ENCODE measurements around the gene HSD17B2. TPM values are rescaled to one million over a fixed set of nuclear protein-coding genes. Genes with fewer than 3 reads are reported as not detected.

HSD17B2 gene
- polyA plus RNA-seq, 1 of the 3 experiments (the other 2 are of a cell fraction): not detected

- no peaks in the 10 kb centered on the region for H3K79me2 ChIP-seq (ENCODE audit: insufficient read depth)
- H3K27ac ChIP-seq (ENCODE audit: low read depth in 2 of 2, low read length in 1 of 2): no peak overlapping the region
- no peaks in the 10 kb centered on the region for H3F3A ChIP-seq (replicated peaks; ENCODE audit: insufficient read depth)
- TF ChIP-seq FOXM1 (IDR thresholded peaks at IDR 0.05; ENCODE audit: low read depth) (no peak), FOSL2 (IDR thresholded peaks at IDR 0.05; ENCODE audit: borderline replicate concordance, low read depth) (no peak), USF1 (IDR thresholded peaks at IDR 0.05; ENCODE audit: borderline replicate concordance, low read depth) (no peak), EP300 (IDR thresholded peaks at IDR 0.05; ENCODE audit: borderline replicate concordance in 1 of 2, low read depth in 1 of 2, low read length in 1 of 2) (no peak), MEF2A (IDR thresholded peaks at IDR 0.05; ENCODE audit: borderline replicate concordance, low read depth) (no peak), YY1 (IDR thresholded peaks at IDR 0.05; ENCODE audit: low read depth) (no peak), CHD2 (IDR thresholded peaks at IDR 0.05; ENCODE audit: low read length, partially characterized antibody) (no peak), TCF12 (IDR thresholded peaks at IDR 0.05) (no peak), SIN3A (IDR thresholded peaks at IDR 0.05; ENCODE audit: borderline replicate concordance, low read depth, low read length) (no peak), EZH2phosphoT487 (IDR thresholded peaks at IDR 0.05; ENCODE audit: borderline replicate concordance, low read depth) (no peak), POLR2AphosphoS5 (IDR thresholded peaks at IDR 0.05; ENCODE audit: low read depth, low read length) (no peak), IRF3 (IDR thresholded peaks at IDR 0.05; ENCODE audit: low read depth, low read length) (no peak), RAD21 (IDR thresholded peaks at IDR 0.05; ENCODE audit: low read length) (no peak), JUND (IDR thresholded peaks at IDR 0.05) (no peak), TAF1 (IDR thresholded peaks at IDR 0.05; ENCODE audit: borderline replicate concordance, low read depth, low read length) (no peak), NFIC (IDR thresholded peaks at IDR 0.05; ENCODE audit: borderline replicate concordance) (no peak), TEAD4 (IDR thresholded peaks at IDR 0.05; ENCODE audit: borderline replicate concordance, insufficient read depth) (no peak), ELF1 (IDR thresholded peaks at IDR 0.05) (no peak), MAX (IDR thresholded peaks at IDR 0.05; ENCODE audit: low read depth) (no peak), FOXJ3 (CRISPR knock-in tag; IDR thresholded peaks at IDR 0.05) (no peak)
- no peak overlapping the region for H3K4me2 ChIP-seq
- no peak for DNase-seq
- no peak overlapping the region for H3K9ac ChIP-seq
- no peak overlapping the region for H2AFZ ChIP-seq (ENCODE audit: low read depth)
- H3K9me2 ChIP-seq: no peaks in the 10 kb centered on the region
- ChIA-PET CTCF (no interaction called here), POLR2A (no interaction called here)
- H3K9me3 ChIP-seq: no peaks in the 10 kb centered on the region
- no peaks in the 10 kb centered on the region for H3K27me3 ChIP-seq (ENCODE audit: insufficient read depth)
- H3K36me3 ChIP-seq (replicated peaks in 1 of 2; ENCODE audit: control insufficient read depth in 1 of 2, insufficient read depth in 2 of 2, low read length in 1 of 2): peaks cover 0 to 6% of the 10 kb centered on the region in 2 experiments
- 82% methylated on average over 8 of the region's 8 CpGs for WGBS (ENCODE audit: low lambda C conversion rate)
- H4K20me1 ChIP-seq (ENCODE audit: insufficient read depth): no peaks in the 10 kb centered on the region
- H3K4me1 ChIP-seq (ENCODE audit: control insufficient read depth in 1 of 2, insufficient read depth in 2 of 2, low read depth in 1 of 2, low read length in 1 of 2): no peaks in the 10 kb centered on the region
- H3K4me3 ChIP-seq (ENCODE audit: low read depth in 2 of 2, low read length in 1 of 2): no peak overlapping the region
Observed at GRCh38 chr16:82135844-82136243, 100.8 kb downstream of the HSD17B2 start.

All from SK-N-SH (cell line).